Right lobe of liver (tissue), 6 donors: ENCODE data around the gene KCNJ6. TPM values are rescaled to one million over a fixed set of nuclear protein-coding genes. Genes with fewer than 3 reads are reported as not detected.
A peak's percentile ranks its signal among the peaks of the same experiment; 100 is the strongest.

Experiments used
- ATAC-seq, 4 donors: fragments of 200-7000 bp; cut with Tn5 transposase; one replicate each; pipeline ENCODE4 v1.9.1; 2020; ENCODE audit warnings: mild to moderate bottlenecking in 4 of 4, moderate library complexity in 4 of 4
- DNase-seq, 3 donors: peaks; one replicate each; pipeline ENCODE4 v3.0.0-alpha.2; 2020
- H3K27ac ChIP-seq, 3 donors: fragments of 200-600 bp; one replicate each; pipeline ENCODE4 v1.8.0; 2022
- H3K27me3 ChIP-seq, 2 donors: fragments of 200-600 bp; one replicate each; pipeline ENCODE4 v1.8.0; 2022
- H3K36me3 ChIP-seq, 4 donors: fragments of 200-600 bp; sonication (generic) in 1 of 4; one replicate each; pipeline versions ENCODE4 v1.5.1 to v1.8.0; 2017 to 2022; ENCODE audit warnings: control low read depth in 1 of 4
- H3K4me1 ChIP-seq, 4 donors: fragments of 200-600 bp; sonication (generic) in 1 of 4; one replicate each; pipeline versions ENCODE4 v1.5.1 to v1.8.0; 2017 to 2022; ENCODE audit warnings: control low read depth in 1 of 4
- H3K4me3 ChIP-seq, 3 donors: fragments of 200-600 bp; one replicate each; pipeline ENCODE4 v1.8.0; 2022
- H3K9me3 ChIP-seq, 4 donors: fragments of 200-600 bp; sonication (generic) in 1 of 4; one replicate each; pipeline versions ENCODE4 v1.5.1 to v1.8.0; 2017 to 2022; ENCODE audit warnings: control low read depth in 1 of 4
- POLR2A ChIP-seq: fragments of 450-650 bp; IDR thresholded peaks from one replicate; pipeline ENCODE4 v1.6.1; 2017; ENCODE audit warnings: antibody characterized with exemption, mild to moderate bottlenecking
- WGBS: methylation state at CpG from one replicate; pipeline ENCODE4 v1.1.6; 2018; ENCODE audit warnings: low coverage, low lambda C conversion rate; ENCODE audit not compliant: insufficient coverage; ENCODE audit errors: missing lambda C conversion rate; 5-methylcytosine and 5-hydroxymethylcytosine counted together
- intact Hi-C, 2 donors: fragments of 100-400 bp; cut with DNase I; formaldehyde crosslinking; loops; one replicate each; pipeline versions ENCODE4 v1.11.2 to v1.14.1; 2022
- total RNA-seq, 6 experiments: library from RNA; depleted of rRNA in 2 of 6; stranded (reverse); fragments of >200 nt in 2 of 6; fragmentation: NEBNext Ultra II Directional in 3 of 6; extraction: Animal tissue kit (Norgen Biotek cat#: 25700) in 3 of 6; gene quantifications; one replicate each; pipeline versions ENCODE4 v1.1.0 to v1.2.4, GENCODE V29; 2016 to 2023
- TF ChIP-seq, protein P1 (sequence below), 4 donors: fragments of 200-600 bp in 3 of 4; fragments of 450-650 bp in 1 of 4; IDR thresholded peaks; one replicate each; pipeline versions ENCODE4 v1.5.1 to v1.8.0; 2016 to 2022; ENCODE audit warnings: antibody characterized with exemption in 4 of 4, mild to moderate bottlenecking in 2 of 4
- donor health status: DM: no; HTN: yes; CAD: no.
- donor health status: DM: no; HTN: no; CAD: no.
- donor health status: DM: no; HTN: no; CAD: no.
- donor health status: DM: no; HTN: yes; CAD: no.
- donor health status: DM: no; HTN: yes; CAD: no.

The KCNJ6 gene
- total RNA-seq, 6 experiments from 2014 or later, result under 0.01 to 0.12 TPM; not detected in 4

DNA sequence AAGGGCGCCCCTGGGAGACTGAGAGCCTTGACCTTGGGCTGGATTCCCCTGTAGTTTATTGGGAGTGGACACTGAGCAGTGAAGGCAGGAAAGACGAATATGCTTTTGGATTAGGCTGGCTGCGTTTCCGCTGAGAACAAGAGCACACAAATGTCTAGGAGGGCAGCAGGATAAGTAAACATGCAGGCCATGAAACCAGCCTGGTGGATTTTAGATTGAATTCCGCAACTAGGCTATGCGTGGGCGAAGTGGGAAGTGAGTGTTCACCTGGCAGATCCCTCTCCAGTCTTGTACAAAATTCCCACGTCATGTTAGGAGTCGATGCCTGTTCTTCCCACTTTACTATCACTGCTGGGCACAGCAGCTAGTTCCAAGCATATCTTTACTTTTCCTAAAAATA lies 21.4 kb upstream of the KCNJ6 start:
- Histone ChIP-seq H3K9me3 (peaks cover 0 to 2% (median 0%) of the 10 kb centered on the region in 4 donors), H3K36me3 (no peaks in the 10 kb centered on the region), H3K27ac (no peak overlapping the region), H3K4me3 (no peak overlapping the region), H3K27me3 (no peaks in the 10 kb centered on the region), H3K4me1 (no peaks in the 10 kb centered on the region)
- ATAC-seq (peak in 1 of 4 donors; percentile 63), DNase-seq (no peak)
- WGBS, result 47% methylated on average over 8 of the region's 9 CpGs
- TF ChIP-seq, protein P1, sequence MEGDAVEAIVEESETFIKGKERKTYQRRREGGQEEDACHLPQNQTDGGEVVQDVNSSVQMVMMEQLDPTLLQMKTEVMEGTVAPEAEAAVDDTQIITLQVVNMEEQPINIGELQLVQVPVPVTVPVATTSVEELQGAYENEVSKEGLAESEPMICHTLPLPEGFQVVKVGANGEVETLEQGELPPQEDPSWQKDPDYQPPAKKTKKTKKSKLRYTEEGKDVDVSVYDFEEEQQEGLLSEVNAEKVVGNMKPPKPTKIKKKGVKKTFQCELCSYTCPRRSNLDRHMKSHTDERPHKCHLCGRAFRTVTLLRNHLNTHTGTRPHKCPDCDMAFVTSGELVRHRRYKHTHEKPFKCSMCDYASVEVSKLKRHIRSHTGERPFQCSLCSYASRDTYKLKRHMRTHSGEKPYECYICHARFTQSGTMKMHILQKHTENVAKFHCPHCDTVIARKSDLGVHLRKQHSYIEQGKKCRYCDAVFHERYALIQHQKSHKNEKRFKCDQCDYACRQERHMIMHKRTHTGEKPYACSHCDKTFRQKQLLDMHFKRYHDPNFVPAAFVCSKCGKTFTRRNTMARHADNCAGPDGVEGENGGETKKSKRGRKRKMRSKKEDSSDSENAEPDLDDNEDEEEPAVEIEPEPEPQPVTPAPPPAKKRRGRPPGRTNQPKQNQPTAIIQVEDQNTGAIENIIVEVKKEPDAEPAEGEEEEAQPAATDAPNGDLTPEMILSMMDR (IDR thresholded peaks at IDR 0.05), result no peak
- no peak for TF ChIP-seq POLR2A
- intact Hi-C loops, result no loop called here

DNA sequence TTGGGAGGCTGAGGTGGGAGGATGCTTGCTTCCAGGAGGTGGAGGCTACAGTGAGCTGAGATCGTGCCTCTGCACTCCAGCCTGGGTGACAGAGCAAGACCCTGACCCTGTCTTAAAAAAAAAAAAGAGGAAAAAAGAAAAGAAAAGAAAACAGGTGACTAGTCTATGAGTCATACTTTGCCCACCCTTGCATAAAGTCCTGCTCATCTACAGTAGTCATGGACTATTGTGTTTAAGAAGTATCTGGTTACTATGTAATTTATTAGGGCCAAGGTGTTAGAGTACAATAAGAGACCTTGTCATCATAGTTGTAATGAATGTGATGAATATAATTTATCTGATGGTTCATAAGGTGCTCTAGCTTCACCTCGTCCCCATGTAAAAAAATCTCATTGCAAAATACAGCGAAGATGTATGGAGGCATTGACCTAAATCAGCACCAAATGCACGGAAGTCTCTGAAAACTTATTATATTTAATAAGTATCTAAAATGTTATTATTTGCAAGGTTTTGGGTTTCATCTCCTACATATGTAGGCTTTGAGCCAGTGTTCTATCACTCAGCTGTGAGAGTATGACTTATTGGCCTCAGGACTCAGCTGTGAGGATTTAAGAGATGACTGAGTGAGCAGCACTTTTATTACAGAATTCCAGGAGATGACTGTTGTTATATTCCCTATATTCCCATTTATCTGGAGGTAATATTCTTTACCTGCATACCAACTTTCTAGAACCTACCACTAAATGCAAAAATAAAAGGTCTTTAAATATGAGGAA lies 19.9 kb upstream of the KCNJ6 start:
- Histone ChIP-seq H3K27me3 (no peaks in the 10 kb centered on the region), H3K4me1 (no peaks in the 10 kb centered on the region), H3K36me3 (no peaks in the 10 kb centered on the region), H3K4me3 (no peak overlapping the region), H3K27ac (no peak overlapping the region), H3K9me3 (peaks cover 0 to 7% (median 0%) of the 10 kb centered on the region in 4 donors)
- DNase-seq, result no peak
- intact Hi-C loops, result no loop called here
- TF ChIP-seq POLR2A, result no peak
- TF ChIP-seq, protein P1 (IDR thresholded peaks at IDR 0.05), result no peak
- no peak for ATAC-seq
- 74% methylated on average over 4 of the region's 4 CpGs for WGBS

DNA sequence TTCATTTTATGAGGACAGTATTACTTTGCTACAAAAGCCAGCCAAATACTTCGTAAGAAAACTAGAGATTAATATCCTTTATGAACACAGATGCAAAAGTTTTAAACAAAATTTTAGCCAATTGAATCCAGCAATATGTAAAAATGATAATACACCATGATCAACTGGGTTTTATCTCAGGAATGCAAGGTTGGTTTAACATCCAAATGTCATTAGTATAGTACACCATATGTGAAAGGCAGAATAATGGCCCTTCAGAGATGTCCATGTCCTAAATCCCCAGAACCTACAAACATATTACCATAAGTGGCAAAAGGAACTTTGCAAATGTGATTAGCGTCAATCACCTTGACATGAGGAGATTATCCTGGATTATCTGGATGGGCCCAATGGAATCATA lies 16.7 kb upstream of the KCNJ6 start:
- 79% methylated on average over 2 of the region's 2 CpGs for WGBS
- Histone ChIP-seq H3K27ac (no peak overlapping the region), H3K4me3 (no peak overlapping the region), H3K36me3 (no peaks in the 10 kb centered on the region), H3K4me1 (no peaks in the 10 kb centered on the region), H3K27me3 (no peaks in the 10 kb centered on the region), H3K9me3 (peaks cover 0 to 7% (median 0%) of the 10 kb centered on the region in 4 donors)
- intact Hi-C loops, result no loop called here
- DNase-seq (no peak), ATAC-seq (no peak)
- TF ChIP-seq POLR2A, result no peak
- TF ChIP-seq, protein P1 (IDR thresholded peaks at IDR 0.05), result no peak

DNA sequence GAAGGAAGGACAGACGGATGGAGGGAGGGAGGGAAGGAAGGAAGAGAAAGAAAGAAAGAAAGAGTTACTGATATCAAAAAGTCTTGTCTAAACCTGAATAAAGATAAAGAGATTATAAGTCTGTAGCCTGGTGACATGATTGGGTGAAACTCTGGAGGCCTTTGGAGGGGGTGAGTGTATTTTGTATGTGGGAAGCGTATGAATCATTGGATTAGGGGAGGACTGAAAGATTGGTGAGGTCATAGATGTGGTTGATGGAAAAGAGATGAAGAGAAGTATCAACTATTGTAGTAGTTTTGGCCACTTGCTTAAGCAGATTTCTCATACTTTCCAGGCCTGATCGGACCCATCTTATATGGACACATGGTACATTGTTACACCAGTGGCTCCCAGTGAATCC lies 11.5 kb upstream of the KCNJ6 start:
- no peak overlapping the region for H3K27ac ChIP-seq
- ATAC-seq (no peak), DNase-seq (no peak)
- no peaks in the 10 kb centered on the region for H3K36me3 ChIP-seq
- H3K9me3 ChIP-seq, result peaks cover 0 to 5% (median 0%) of the 10 kb centered on the region in 4 donors
- no peaks in the 10 kb centered on the region for H3K27me3 ChIP-seq
- no peaks in the 10 kb centered on the region for H3K4me1 ChIP-seq
- no peak overlapping the region for H3K4me3 ChIP-seq
- no peak for TF ChIP-seq POLR2A
- TF ChIP-seq, protein P1 (IDR thresholded peaks at IDR 0.05), result no peak
- intact Hi-C loops, result no loop called here
- 38% methylated on average over 3 of the region's 3 CpGs for WGBS
